WTC11 (cell line): Measurements from ENCODE around the gene LRRC28. TPM values are rescaled to one million over a fixed set of nuclear protein-coding genes. Genes with fewer than 3 reads are reported as not detected.

Experiments
- ATAC-seq: fragments of 200-7000 bp; cut with Tn5 transposase; 2 replicates; pipeline ENCODE4 v1.10.0; 2021; ENCODE audit warnings: mild to moderate bottlenecking, moderate library complexity
- CTCF ChIA-PET: fragments of 300-600 bp; sonication (Branson Sonifier 250); formaldehyde crosslinking; loops from one replicate; lab custom pipeline; 2021; ENCODE audit warnings: antibody characterized with exemption; lab: Charles Lee
- POLR2A ChIA-PET: fragments of 350-600 bp; sonication (Branson Sonifier 250); formaldehyde crosslinking; loops from one replicate; lab custom pipeline; 2021; ENCODE audit warnings: antibody characterized with exemption; lab: Charles Lee
- DNase-seq: peaks from one replicate; pipeline ENCODE4 v3.0.0; 2021; ENCODE audit warnings: low spot score
- H3K27ac Mint-ChIP-seq: 2 replicates; pipeline ENCODE4 v1.8.0; 2021; ENCODE audit warnings: mixed read lengths
- H3K27me3 Mint-ChIP-seq: 2 replicates; pipeline ENCODE4 v1.8.0; 2021; ENCODE audit warnings: low read depth, mild to moderate bottlenecking, moderate library complexity, mixed read lengths
- H3K36me3 Mint-ChIP-seq: 2 replicates; pipeline ENCODE4 v1.8.0; 2021; ENCODE audit warnings: mixed read lengths
- H3K4me1 Mint-ChIP-seq: 2 replicates; pipeline ENCODE4 v1.8.0; 2022; ENCODE audit warnings: mixed read lengths
- H3K4me3 Mint-ChIP-seq: 2 replicates; pipeline ENCODE4 v1.8.0; 2021; ENCODE audit warnings: mild to moderate bottlenecking, moderate library complexity, mixed read lengths
- H3K9me3 Mint-ChIP-seq: 2 replicates; pipeline ENCODE4 v1.8.0; 2021; ENCODE audit warnings: mixed read lengths
- ATF3 ChIP-seq: sonication (generic); formaldehyde crosslinking; conservative IDR thresholded peaks from 2 replicates; pipeline ENCODE4 v1.8.1; 2022; ENCODE audit warnings: mild to moderate bottlenecking, missing genetic modification reagents
- E2F4 ChIP-seq: sonication (generic); formaldehyde crosslinking; IDR thresholded peaks from 2 replicates; pipeline ENCODE4 v1.8.1; 2022; ENCODE audit warnings: low read depth, mild to moderate bottlenecking, moderate library complexity, missing genetic modification reagents, borderline replicate concordance
- ELF4 ChIP-seq: sonication (generic); formaldehyde crosslinking; IDR thresholded peaks from 2 replicates; pipeline ENCODE4 v1.8.1; 2022; ENCODE audit warnings: low read depth, mild to moderate bottlenecking, moderate library complexity, missing genetic modification reagents
- ETV6 ChIP-seq: sonication (generic); formaldehyde crosslinking; IDR thresholded peaks from 2 replicates; pipeline ENCODE4 v1.8.1; 2022; ENCODE audit warnings: mild to moderate bottlenecking, missing genetic modification reagents
- GRHL2 ChIP-seq: fragments of 250-450 bp; sonication (Bioruptor Pico); IDR thresholded peaks from 2 replicates; pipeline ENCODE4 v1.8.0; 2022; ENCODE audit warnings: mild to moderate bottlenecking, moderate library complexity; ENCODE audit not compliant: insufficient replicate concordance, severe bottlenecking
- IRF1 ChIP-seq: sonication (generic); formaldehyde crosslinking; IDR thresholded peaks from 2 replicates; pipeline ENCODE4 v1.8.0; 2023; ENCODE audit warnings: missing genetic modification reagents
- NFATC4 ChIP-seq: fragments of 250-450 bp; sonication (Bioruptor Pico); IDR thresholded peaks from 2 replicates; pipeline ENCODE4 v1.9.0; 2021; ENCODE audit warnings: mild to moderate bottlenecking
- SMAD3 ChIP-seq: sonication (generic); formaldehyde crosslinking; IDR thresholded peaks from 2 replicates; pipeline ENCODE4 v1.8.0; 2022; ENCODE audit warnings: missing genetic modification reagents, mild to moderate bottlenecking, borderline replicate concordance
- TCF7 ChIP-seq: sonication (generic); formaldehyde crosslinking; IDR thresholded peaks from 2 replicates; pipeline ENCODE4 v1.8.0; 2022; ENCODE audit warnings: mild to moderate bottlenecking, low read depth, missing genetic modification reagents, moderate library complexity
- TEAD1 ChIP-seq: sonication (generic); formaldehyde crosslinking; IDR thresholded peaks from 2 replicates; pipeline ENCODE4 v1.8.0; 2022; ENCODE audit warnings: mild to moderate bottlenecking, missing genetic modification reagents
- ZNF219 ChIP-seq: sonication (generic); formaldehyde crosslinking; IDR thresholded peaks from 2 replicates; pipeline ENCODE4 v1.8.0; 2023; ENCODE audit warnings: missing genetic modification reagents, mild to moderate bottlenecking, borderline replicate concordance
- ZNF232 ChIP-seq: sonication (generic); formaldehyde crosslinking; IDR thresholded peaks from 2 replicates; pipeline ENCODE4 v1.8.0; 2022; ENCODE audit warnings: mild to moderate bottlenecking, missing genetic modification reagents
- ZNF263 ChIP-seq: sonication (generic); formaldehyde crosslinking; IDR thresholded peaks from 2 replicates; pipeline ENCODE4 v1.8.1; 2022; ENCODE audit warnings: low read depth, mild to moderate bottlenecking, moderate library complexity, missing genetic modification reagents
- ZNF317 ChIP-seq: sonication (generic); formaldehyde crosslinking; IDR thresholded peaks from 2 replicates; pipeline ENCODE4 v1.8.1; 2023; ENCODE audit warnings: low read depth, mild to moderate bottlenecking, moderate library complexity, missing genetic modification reagents, borderline replicate concordance
- ZNF416 ChIP-seq: fragments of 250-450 bp; sonication (Bioruptor Pico); IDR thresholded peaks from 2 replicates; pipeline ENCODE4 v1.9.0; 2021; ENCODE audit warnings: mild to moderate bottlenecking, inconsistent platforms
- ZNF423 ChIP-seq: fragments of 250-450 bp; sonication (Bioruptor Pico); IDR thresholded peaks from 2 replicates; pipeline ENCODE4 v2.1.2; 2022; ENCODE audit warnings: mild to moderate bottlenecking, moderate library complexity
- total RNA-seq: library from RNA; stranded (reverse); gene quantifications from 3 replicates; pipeline ENCODE4 v1.2.3, GENCODE V29; 2021
- TF ChIP-seq, protein P1 (sequence below): fragments of 200-600 bp; IDR thresholded peaks from 2 replicates; pipeline ENCODE4 v1.8.0; 2022; ENCODE audit warnings: antibody characterized with exemption
- TF ChIP-seq, protein P2 (sequence below): fragments of 250-450 bp; sonication (Bioruptor Pico); IDR thresholded peaks from 2 replicates; pipeline ENCODE4 v1.9.0; 2021; ENCODE audit warnings: moderate library complexity, mild to moderate bottlenecking, inconsistent platforms, borderline replicate concordance
- TF ChIP-seq, protein P3 (sequence below): sonication (generic); formaldehyde crosslinking; IDR thresholded peaks from 2 replicates; pipeline ENCODE4 v1.8.0; 2023; ENCODE audit warnings: mild to moderate bottlenecking, missing genetic modification reagents
- TF ChIP-seq, protein P4 (sequence below): sonication (generic); formaldehyde crosslinking; IDR thresholded peaks from 2 replicates; pipeline ENCODE4 v1.8.0; 2023; ENCODE audit warnings: missing genetic modification reagents, mild to moderate bottlenecking, borderline replicate concordance

The LRRC28 gene
- total RNA-seq, 1 experiment from 2014 or later: 18.4 TPM

- H3K9me3 Mint-ChIP-seq: no peaks in the 10 kb centered on the region
- H3K4me1 Mint-ChIP-seq: peaks cover 8% of the 10 kb centered on the region
- no peaks in the 10 kb centered on the region for H3K36me3 Mint-ChIP-seq
- ChIA-PET CTCF (interaction anchor here (1.4 to 2.8 kb wide), 5 partner anchors 70 to 456 kb away, joined by 3 to 66 read pairs (median 5); no protein-coding TSS in a partner anchor), POLR2A (no interaction called here)
- no peak overlapping the region for H3K27ac Mint-ChIP-seq
- ATAC-seq (no peak), DNase-seq (no peak)
- no peak overlapping the region for H3K4me3 Mint-ChIP-seq
- H3K27me3 Mint-ChIP-seq: no peaks in the 10 kb centered on the region
- no peak for TF ChIP-seq NFATC4 (CRISPR knock-in tag)
- TF ChIP-seq, protein P1, sequence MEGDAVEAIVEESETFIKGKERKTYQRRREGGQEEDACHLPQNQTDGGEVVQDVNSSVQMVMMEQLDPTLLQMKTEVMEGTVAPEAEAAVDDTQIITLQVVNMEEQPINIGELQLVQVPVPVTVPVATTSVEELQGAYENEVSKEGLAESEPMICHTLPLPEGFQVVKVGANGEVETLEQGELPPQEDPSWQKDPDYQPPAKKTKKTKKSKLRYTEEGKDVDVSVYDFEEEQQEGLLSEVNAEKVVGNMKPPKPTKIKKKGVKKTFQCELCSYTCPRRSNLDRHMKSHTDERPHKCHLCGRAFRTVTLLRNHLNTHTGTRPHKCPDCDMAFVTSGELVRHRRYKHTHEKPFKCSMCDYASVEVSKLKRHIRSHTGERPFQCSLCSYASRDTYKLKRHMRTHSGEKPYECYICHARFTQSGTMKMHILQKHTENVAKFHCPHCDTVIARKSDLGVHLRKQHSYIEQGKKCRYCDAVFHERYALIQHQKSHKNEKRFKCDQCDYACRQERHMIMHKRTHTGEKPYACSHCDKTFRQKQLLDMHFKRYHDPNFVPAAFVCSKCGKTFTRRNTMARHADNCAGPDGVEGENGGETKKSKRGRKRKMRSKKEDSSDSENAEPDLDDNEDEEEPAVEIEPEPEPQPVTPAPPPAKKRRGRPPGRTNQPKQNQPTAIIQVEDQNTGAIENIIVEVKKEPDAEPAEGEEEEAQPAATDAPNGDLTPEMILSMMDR: no peak
- no peak for TF ChIP-seq ETV6 (CRISPR knock-in tag)
- no peak for TF ChIP-seq ZNF317
- no peak for TF ChIP-seq GRHL2 (CRISPR knock-in tag)
- no peak for TF ChIP-seq ZNF423 (CRISPR knock-in tag)
- no peak for TF ChIP-seq ZNF219
- TF ChIP-seq, protein P2, sequence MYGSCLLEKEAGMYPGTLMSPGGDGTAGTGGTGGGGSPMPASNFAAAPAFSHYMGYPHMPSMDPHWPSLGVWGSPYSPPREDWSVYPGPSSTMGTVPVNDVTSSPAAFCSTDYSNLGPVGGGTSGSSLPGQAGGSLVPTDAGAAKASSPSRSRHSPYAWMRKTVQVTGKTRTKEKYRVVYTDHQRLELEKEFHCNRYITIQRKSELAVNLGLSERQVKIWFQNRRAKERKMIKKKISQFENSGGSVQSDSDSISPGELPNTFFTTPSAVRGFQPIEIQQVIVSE (CRISPR knock-in tag): no peak
- no peak for TF ChIP-seq ZNF263 (CRISPR knock-in tag)
- no peak for TF ChIP-seq ZNF232 (CRISPR knock-in tag)
- no peak for TF ChIP-seq ATF3 (CRISPR knock-in tag)
Observed at GRCh38 chr15:99273801-99274200, 22.5 kb downstream of the LRRC28 start.

DNA sequence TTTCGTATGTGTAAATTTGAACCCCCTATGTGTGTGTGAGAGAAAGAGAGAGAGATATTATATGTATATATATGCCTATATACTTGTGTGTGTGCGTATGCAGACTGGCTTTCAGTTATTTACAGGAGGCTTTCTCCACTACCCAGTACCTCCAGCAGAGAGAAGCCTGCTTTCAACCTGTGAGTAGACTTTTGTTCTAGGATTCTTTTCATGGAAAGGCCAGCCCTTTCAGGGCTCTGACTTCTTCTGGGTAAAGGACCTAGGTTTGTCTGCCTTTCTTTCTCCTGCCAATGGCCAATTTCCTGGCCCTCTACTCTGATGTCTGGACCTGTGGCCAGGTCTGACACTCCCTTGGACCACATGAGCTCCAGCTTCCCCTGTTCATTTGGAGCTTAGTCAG, 23.8 kb downstream of the LRRC28 start:
- no peaks in the 10 kb centered on the region for H3K27me3 Mint-ChIP-seq
- POLR2A ChIA-PET: interaction anchor here (0.5 kb wide), 1 partner anchor 42 kb away, joined by 3 read pairs; no protein-coding TSS in a partner anchor
- ATAC-seq (0 out of 2 replicates have a peak, but pooled peaks have one; percentile 41), DNase-seq (no peak)
- H3K4me3 Mint-ChIP-seq: no peak overlapping the region
- CTCF ChIA-PET: interaction anchor here (1.0 to 1.4 kb wide), 2 partner anchors 116 to 429 kb away, joined by 3 to 10 read pairs; no protein-coding TSS in a partner anchor
- no peak overlapping the region for H3K27ac Mint-ChIP-seq
- H3K9me3 Mint-ChIP-seq: no peaks in the 10 kb centered on the region
- no peaks in the 10 kb centered on the region for H3K36me3 Mint-ChIP-seq
- H3K4me1 Mint-ChIP-seq: peaks cover 8% of the 10 kb centered on the region
- TF ChIP-seq SMAD3: no peak
- TF ChIP-seq IRF1: no peak
- TF ChIP-seq ZNF416: no peak
- TF ChIP-seq ELF4: no peak

DNA sequence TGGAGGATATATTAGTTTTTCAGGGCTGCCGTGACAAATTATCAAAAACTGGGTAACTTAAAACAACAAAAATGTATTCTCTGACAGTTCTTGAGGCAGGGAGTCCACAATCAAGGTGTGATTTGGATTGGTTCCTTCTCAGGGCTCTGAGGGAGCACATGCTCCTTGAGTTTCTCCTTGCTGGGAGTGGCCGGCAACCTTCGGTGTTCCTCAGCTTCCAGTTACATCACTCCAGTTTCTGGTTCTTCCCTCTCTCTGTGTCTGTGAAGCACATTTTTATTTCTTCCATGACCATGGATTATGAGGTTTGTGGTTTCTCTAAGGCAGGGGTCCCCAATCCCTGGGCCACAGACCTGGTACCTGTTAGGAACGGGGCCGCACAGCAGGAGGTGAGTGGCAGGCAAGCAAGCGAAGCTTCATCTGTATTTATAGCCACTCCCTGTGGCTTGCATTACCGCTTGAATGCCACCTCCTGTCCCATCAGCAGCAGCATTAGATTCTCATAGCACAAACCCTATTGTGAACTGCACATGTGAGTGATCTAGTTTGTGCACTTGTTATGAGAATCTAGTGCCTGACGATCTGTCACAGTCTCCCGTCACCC, 24.3 kb downstream of the LRRC28 start:
- no peaks in the 10 kb centered on the region for H3K36me3 Mint-ChIP-seq
- ATAC-seq (0 out of 2 replicates have a peak, but pooled peaks have one; percentile 16), DNase-seq (peak; percentile 22)
- no peaks in the 10 kb centered on the region for H3K9me3 Mint-ChIP-seq
- CTCF ChIA-PET: interaction anchor here (1.0 to 1.4 kb wide), 2 partner anchors 115 to 429 kb away, joined by 3 to 10 read pairs; no protein-coding TSS in a partner anchor
- POLR2A ChIA-PET: no interaction called here
- H3K27me3 Mint-ChIP-seq: no peaks in the 10 kb centered on the region
- no peak overlapping the region for H3K4me3 Mint-ChIP-seq
- H3K4me1 Mint-ChIP-seq: peaks cover 8% of the 10 kb centered on the region
- no peak overlapping the region for H3K27ac Mint-ChIP-seq
- TF ChIP-seq, protein P3, sequence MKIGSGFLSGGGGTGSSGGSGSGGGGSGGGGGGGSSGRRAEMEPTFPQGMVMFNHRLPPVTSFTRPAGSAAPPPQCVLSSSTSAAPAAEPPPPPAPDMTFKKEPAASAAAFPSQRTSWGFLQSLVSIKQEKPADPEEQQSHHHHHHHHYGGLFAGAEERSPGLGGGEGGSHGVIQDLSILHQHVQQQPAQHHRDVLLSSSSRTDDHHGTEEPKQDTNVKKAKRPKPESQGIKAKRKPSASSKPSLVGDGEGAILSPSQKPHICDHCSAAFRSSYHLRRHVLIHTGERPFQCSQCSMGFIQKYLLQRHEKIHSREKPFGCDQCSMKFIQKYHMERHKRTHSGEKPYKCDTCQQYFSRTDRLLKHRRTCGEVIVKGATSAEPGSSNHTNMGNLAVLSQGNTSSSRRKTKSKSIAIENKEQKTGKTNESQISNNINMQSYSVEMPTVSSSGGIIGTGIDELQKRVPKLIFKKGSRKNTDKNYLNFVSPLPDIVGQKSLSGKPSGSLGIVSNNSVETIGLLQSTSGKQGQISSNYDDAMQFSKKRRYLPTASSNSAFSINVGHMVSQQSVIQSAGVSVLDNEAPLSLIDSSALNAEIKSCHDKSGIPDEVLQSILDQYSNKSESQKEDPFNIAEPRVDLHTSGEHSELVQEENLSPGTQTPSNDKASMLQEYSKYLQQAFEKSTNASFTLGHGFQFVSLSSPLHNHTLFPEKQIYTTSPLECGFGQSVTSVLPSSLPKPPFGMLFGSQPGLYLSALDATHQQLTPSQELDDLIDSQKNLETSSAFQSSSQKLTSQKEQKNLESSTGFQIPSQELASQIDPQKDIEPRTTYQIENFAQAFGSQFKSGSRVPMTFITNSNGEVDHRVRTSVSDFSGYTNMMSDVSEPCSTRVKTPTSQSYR (CRISPR knock-in tag): no peak
- TF ChIP-seq, protein P4, sequence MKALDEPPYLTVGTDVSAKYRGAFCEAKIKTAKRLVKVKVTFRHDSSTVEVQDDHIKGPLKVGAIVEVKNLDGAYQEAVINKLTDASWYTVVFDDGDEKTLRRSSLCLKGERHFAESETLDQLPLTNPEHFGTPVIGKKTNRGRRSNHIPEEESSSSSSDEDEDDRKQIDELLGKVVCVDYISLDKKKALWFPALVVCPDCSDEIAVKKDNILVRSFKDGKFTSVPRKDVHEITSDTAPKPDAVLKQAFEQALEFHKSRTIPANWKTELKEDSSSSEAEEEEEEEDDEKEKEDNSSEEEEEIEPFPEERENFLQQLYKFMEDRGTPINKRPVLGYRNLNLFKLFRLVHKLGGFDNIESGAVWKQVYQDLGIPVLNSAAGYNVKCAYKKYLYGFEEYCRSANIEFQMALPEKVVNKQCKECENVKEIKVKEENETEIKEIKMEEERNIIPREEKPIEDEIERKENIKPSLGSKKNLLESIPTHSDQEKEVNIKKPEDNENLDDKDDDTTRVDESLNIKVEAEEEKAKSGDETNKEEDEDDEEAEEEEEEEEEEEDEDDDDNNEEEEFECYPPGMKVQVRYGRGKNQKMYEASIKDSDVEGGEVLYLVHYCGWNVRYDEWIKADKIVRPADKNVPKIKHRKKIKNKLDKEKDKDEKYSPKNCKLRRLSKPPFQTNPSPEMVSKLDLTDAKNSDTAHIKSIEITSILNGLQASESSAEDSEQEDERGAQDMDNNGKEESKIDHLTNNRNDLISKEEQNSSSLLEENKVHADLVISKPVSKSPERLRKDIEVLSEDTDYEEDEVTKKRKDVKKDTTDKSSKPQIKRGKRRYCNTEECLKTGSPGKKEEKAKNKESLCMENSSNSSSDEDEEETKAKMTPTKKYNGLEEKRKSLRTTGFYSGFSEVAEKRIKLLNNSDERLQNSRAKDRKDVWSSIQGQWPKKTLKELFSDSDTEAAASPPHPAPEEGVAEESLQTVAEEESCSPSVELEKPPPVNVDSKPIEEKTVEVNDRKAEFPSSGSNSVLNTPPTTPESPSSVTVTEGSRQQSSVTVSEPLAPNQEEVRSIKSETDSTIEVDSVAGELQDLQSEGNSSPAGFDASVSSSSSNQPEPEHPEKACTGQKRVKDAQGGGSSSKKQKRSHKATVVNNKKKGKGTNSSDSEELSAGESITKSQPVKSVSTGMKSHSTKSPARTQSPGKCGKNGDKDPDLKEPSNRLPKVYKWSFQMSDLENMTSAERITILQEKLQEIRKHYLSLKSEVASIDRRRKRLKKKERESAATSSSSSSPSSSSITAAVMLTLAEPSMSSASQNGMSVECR (CRISPR knock-in tag): no peak
- TF ChIP-seq TCF7: no peak
- no peak for TF ChIP-seq E2F4 (CRISPR knock-in tag)
- TF ChIP-seq TEAD1 (CRISPR knock-in tag): no peak
